Neural progenitor cell (in vitro differentiated cells): ENCODE measurements around the gene TMED7. TPM values are rescaled to one million over a fixed set of nuclear protein-coding genes. Genes with fewer than 3 reads are reported as not detected.

Experiments
- DNase-seq: peaks from one replicate; pipeline ENCODE4 v3.0.0-alpha.2; 2016; ENCODE audit warnings: low spot score
- H2AFZ ChIP-seq: fragments of 200-600 bp; sonication (generic); replicated peaks from 2 replicates; pipeline ENCODE4 v1.6.1; 2016; ENCODE audit warnings: antibody characterized with exemption
- H3F3A ChIP-seq: fragments of 200-600 bp; sonication (generic); 2 replicates; pipeline ENCODE4 v1.6.1; 2016; ENCODE audit warnings: antibody characterized with exemption, low read depth
- H3K27ac ChIP-seq: fragments of 200-600 bp; sonication (generic); 2 replicates; pipeline ENCODE4 v1.5.1; 2016; ENCODE audit warnings: mild to moderate bottlenecking
- H3K27me3 ChIP-seq: fragments of 200-600 bp; sonication (generic); 2 replicates; pipeline ENCODE4 v1.6.1; 2016; ENCODE audit warnings: mild to moderate bottlenecking, moderate library complexity
- H3K36me3 ChIP-seq: fragments of 200-600 bp; sonication (generic); 2 replicates; pipeline ENCODE4 v1.5.1; 2016
- H3K4me1 ChIP-seq: fragments of 200-600 bp; sonication (generic); 2 replicates; pipeline ENCODE4 v1.6.1; 2016; ENCODE audit warnings: mixed run types
- H3K4me2 ChIP-seq: fragments of 200-600 bp; sonication (generic); 2 replicates; pipeline ENCODE4 v1.6.1; 2016
- H3K4me3 ChIP-seq: fragments of 200-600 bp; sonication (generic); 2 replicates; pipeline ENCODE4 v1.5.1; 2016
- H3K79me2 ChIP-seq: fragments of 200-600 bp; sonication (generic); 2 replicates; pipeline ENCODE4 v1.6.1; 2016; ENCODE audit warnings: low read depth
- H3K9ac ChIP-seq: fragments of 200-600 bp; sonication (generic); 2 replicates; pipeline ENCODE4 v1.6.1; 2016
- H3K9me3 ChIP-seq: fragments of 200-600 bp; sonication (generic); 2 replicates; pipeline ENCODE4 v1.5.1; 2016; ENCODE audit warnings: low read depth
- H4K20me1 ChIP-seq: fragments of 200-600 bp; sonication (generic); 2 replicates; pipeline ENCODE4 v1.6.1; 2016; ENCODE audit warnings: low read depth
- H3K27ac Mint-ChIP-seq: 3 replicates; pipeline ENCODE4 v1.8.0; 2021; ENCODE audit warnings: mixed read lengths
- H3K27me3 Mint-ChIP-seq: 2 replicates; pipeline ENCODE4 v1.8.0; 2022; ENCODE audit warnings: low read depth, mild to moderate bottlenecking, inconsistent platforms, moderate library complexity, mixed read lengths; ENCODE audit not compliant: insufficient read depth
- H3K36me3 Mint-ChIP-seq: 3 replicates; pipeline ENCODE4 v1.8.0; 2021; ENCODE audit warnings: mixed read lengths
- H3K4me1 Mint-ChIP-seq: 3 replicates; pipeline ENCODE4 v1.8.0; 2021; ENCODE audit warnings: mixed read lengths
- H3K4me3 Mint-ChIP-seq: 3 replicates; pipeline ENCODE4 v1.8.0; 2021; ENCODE audit warnings: mild to moderate bottlenecking, moderate library complexity, mixed read lengths
- H3K9me3 Mint-ChIP-seq: 3 replicates; pipeline ENCODE4 v1.8.0; 2020; ENCODE audit warnings: mixed read lengths
- CTCF ChIP-seq: fragments of 200-600 bp; sonication (generic); IDR thresholded peaks from 2 replicates; pipeline ENCODE4 v1.5.1; 2017; ENCODE audit warnings: antibody characterized with exemption, mild to moderate bottlenecking
- EZH2 ChIP-seq: fragments of 200-600 bp; sonication (generic); IDR thresholded peaks from 2 replicates; pipeline ENCODE4 v1.6.1; 2017; ENCODE audit warnings: antibody characterized with exemption, mild to moderate bottlenecking, moderate library complexity
- EZH2phosphoT487 ChIP-seq: fragments of 200-600 bp; sonication (generic); IDR thresholded peaks from 2 replicates; pipeline ENCODE4 v1.6.1; 2017; ENCODE audit warnings: antibody characterized with exemption
- total RNA-seq: library from RNA; depleted of rRNA; stranded (reverse); fragments of >200 nt; gene quantifications from 2 replicates; pipeline ENCODE4 v1.2.3, GENCODE V29; 2015; ENCODE audit warnings: low replicate concordance

TMED7 gene
- total RNA-seq, 1 donor from 2014 or later, result 112 TPM

- H3K9me3 ChIP-seq, result no peaks in the 10 kb centered on the region
- H3K4me1 ChIP-seq, result peaks cover 33% of the 10 kb centered on the region
- H3K79me2 ChIP-seq, result peaks cover 51% of the 10 kb centered on the region
- no peaks in the 10 kb centered on the region for H3K36me3 Mint-ChIP-seq
- no peak overlapping the region for H3K4me3 Mint-ChIP-seq
- peaks cover 41% of the 10 kb centered on the region for H4K20me1 ChIP-seq
- DNase-seq, result no peak
- H3K36me3 ChIP-seq, result no peaks in the 10 kb centered on the region
- no peaks in the 10 kb centered on the region for H3K27me3 ChIP-seq
- no peak overlapping the region for H3K27ac ChIP-seq
- peak overlapping the region; percentile 91 for H3K27ac Mint-ChIP-seq
- peaks cover 2% of the 10 kb centered on the region for H3K27me3 Mint-ChIP-seq
- TF ChIP-seq EZH2 (no peak), CTCF (no peak), EZH2phosphoT487 (no peak)
- H3K4me1 Mint-ChIP-seq, result peaks cover 18% of the 10 kb centered on the region
- peak overlapping the region; percentile 64 for H2AFZ ChIP-seq
- H3F3A ChIP-seq, result peaks cover 6% of the 10 kb centered on the region
- peak overlapping the region; percentile 92 for H3K4me2 ChIP-seq
- H3K4me3 ChIP-seq, result peak overlapping the region; percentile 71
- peak overlapping the region; percentile 4 for H3K9ac ChIP-seq
- no peaks in the 10 kb centered on the region for H3K9me3 Mint-ChIP-seq
Observed at GRCh38 chr5:115626445-115626823, 598 bp upstream of the TMED7 start.

- TF ChIP-seq EZH2, result no peak
- TF ChIP-seq CTCF, result no peak
- TF ChIP-seq EZH2phosphoT487, result no peak
- peaks cover 35% of the 10 kb centered on the region for H3K4me1 ChIP-seq
- no peak overlapping the region for H3K27ac Mint-ChIP-seq
- H3K4me1 Mint-ChIP-seq, result peaks cover 19% of the 10 kb centered on the region
- peaks cover 63% of the 10 kb centered on the region for H3K79me2 ChIP-seq
- no peaks in the 10 kb centered on the region for H3K27me3 ChIP-seq
- no peak for DNase-seq
- H4K20me1 ChIP-seq, result peaks cover 49% of the 10 kb centered on the region
- H2AFZ ChIP-seq, result no peak overlapping the region
- peaks cover 6% of the 10 kb centered on the region for H3F3A ChIP-seq
- H3K4me3 ChIP-seq, result peak overlapping the region; percentile 71
- no peaks in the 10 kb centered on the region for H3K9me3 Mint-ChIP-seq
- peaks cover 5% of the 10 kb centered on the region for H3K36me3 Mint-ChIP-seq
- H3K27me3 Mint-ChIP-seq, result peaks cover 2% of the 10 kb centered on the region
- peak overlapping the region; percentile 92 for H3K4me2 ChIP-seq
- H3K36me3 ChIP-seq, result peaks cover 7% of the 10 kb centered on the region
- H3K9ac ChIP-seq, result peak overlapping the region; percentile 65
- no peak overlapping the region for H3K4me3 Mint-ChIP-seq
- no peak overlapping the region for H3K27ac ChIP-seq
- H3K9me3 ChIP-seq, result no peaks in the 10 kb centered on the region
Observed at GRCh38 chr5:115624994-115625393, 842 bp downstream of the TMED7 start.

- peaks cover 19% of the 10 kb centered on the region for H3K4me1 Mint-ChIP-seq
Observed at GRCh38 chr5:115623658-115624057, 2.2 kb downstream of the TMED7 start.

More at GRCh38 chr5:115623658-115624057, 2.2 kb downstream of the TMED7 start:
- no peak for DNase-seq
- TF ChIP-seq CTCF (no peak), EZH2phosphoT487 (no peak), EZH2 (no peak)
- Histone ChIP-seq H3K9me3 (no peaks in the 10 kb centered on the region), H3K4me2 (peak overlapping the region; percentile 92), H3K4me3 (peak overlapping the region; percentile 71), H3K36me3 (peaks cover 20% of the 10 kb centered on the region), H3K79me2 (peaks cover 74% of the 10 kb centered on the region), H4K20me1 (peaks cover 54% of the 10 kb centered on the region), H3K4me1 (peaks cover 35% of the 10 kb centered on the region), H3K27me3 (no peaks in the 10 kb centered on the region), H3F3A (peaks cover 6% of the 10 kb centered on the region), H2AFZ (no peak overlapping the region), H3K27ac (no peak overlapping the region), H3K9ac (no peak overlapping the region)
- H3K27me3 Mint-ChIP-seq, result no peaks in the 10 kb centered on the region
- H3K36me3 Mint-ChIP-seq, result peaks cover 11% of the 10 kb centered on the region
- H3K27ac Mint-ChIP-seq, result no peak overlapping the region
- no peak overlapping the region for H3K4me3 Mint-ChIP-seq
- H3K9me3 Mint-ChIP-seq, result no peaks in the 10 kb centered on the region
